Caco-2 (cell line): Measurements from ENCODE around the gene KATNB1. TPM values are rescaled to one million over a fixed set of nuclear protein-coding genes. Genes with fewer than 3 reads are reported as not detected.
A peak's percentile ranks its signal among the peaks of the same experiment; 100 is the strongest.
"Not testable (repeated sequence)": the region's sequence is repeated elsewhere in the genome, so short reads cannot be mapped to it uniquely, and the experiment has no call there.

ENCODE experiments used
- BruUV-seq: library from RNA; stranded (reverse); fragments of 400-500 nt; replicated peaks from 2 replicates; lab custom pipeline; 2021; lab: Mats Ljungman, UMichigan
- CTCF ChIA-PET: fragments of 300-600 bp; sonication (Branson Sonifier 250); formaldehyde crosslinking; loops from one replicate; lab custom pipeline; 2022; ENCODE audit warnings: antibody characterized with exemption; lab: Charles Lee
- POLR2A ChIA-PET: fragments of 300-600 bp; sonication (Branson Sonifier 250); formaldehyde crosslinking; loops from one replicate; lab custom pipeline; 2022; ENCODE audit warnings: antibody characterized with exemption; lab: Charles Lee
- DNase-seq, 2 experiments: peaks; one replicate each; pipeline versions ENCODE4 v3.0.0 to v3.0.0-alpha.2; 2020 to 2022
- H3K27me3 ChIP-seq: replicated peaks from 2 replicates; pipeline ENCODE4 v1.6.0; 2011; ENCODE audit warnings: low read length; ENCODE audit not compliant: control insufficient read depth, insufficient read depth
- H3K36me3 ChIP-seq: 2 replicates; pipeline ENCODE4 v1.5.1; 2011; ENCODE audit warnings: low read length; ENCODE audit not compliant: control insufficient read depth, insufficient read depth
- H3K4me1 ChIP-seq: fragments of 250-450 bp; sonication (Bioruptor Pico); 2 replicates; pipeline ENCODE4 v1.5.1; 2020; ENCODE audit warnings: mild to moderate bottlenecking
- H3K4me3 ChIP-seq: 2 replicates; pipeline ENCODE4 v1.5.1; 2011; ENCODE audit warnings: low read depth, mild to moderate bottlenecking, control low read depth, low read length
- H3K9me3 ChIP-seq: fragments of 250-450 bp; sonication (Bioruptor Pico); 2 replicates; pipeline ENCODE4 v1.5.1; 2020; ENCODE audit warnings: mild to moderate bottlenecking, moderate library complexity
- H3K27ac Mint-ChIP-seq: one replicate; pipeline ENCODE4 v1.8.0; 2022; ENCODE audit warnings: mixed read lengths; ENCODE audit not compliant: unreplicated experiment
- H3K27me3 Mint-ChIP-seq: one replicate; pipeline ENCODE4 v1.8.0; 2022; ENCODE audit warnings: mixed read lengths; ENCODE audit not compliant: insufficient read depth, unreplicated experiment
- H3K36me3 Mint-ChIP-seq: one replicate; pipeline ENCODE4 v1.8.0; 2022; ENCODE audit warnings: mild to moderate bottlenecking, mixed read lengths; ENCODE audit not compliant: insufficient read depth, unreplicated experiment
- H3K4me1 Mint-ChIP-seq: one replicate; pipeline ENCODE4 v1.8.0; 2022; ENCODE audit warnings: low read depth, mixed read lengths; ENCODE audit not compliant: unreplicated experiment
- H3K4me3 Mint-ChIP-seq: one replicate; pipeline ENCODE4 v1.8.0; 2022; ENCODE audit warnings: mild to moderate bottlenecking, moderate library complexity, mixed read lengths; ENCODE audit not compliant: unreplicated experiment
- H3K9me3 Mint-ChIP-seq: one replicate; pipeline ENCODE4 v1.8.0; 2022; ENCODE audit warnings: mixed read lengths; ENCODE audit not compliant: unreplicated experiment
- CTCF ChIP-seq, 2 experiments: fragments of 200-600 bp in 1 of 2; IDR thresholded peaks; 1 replicate in 1 of 2; 2 replicates in 1 of 2; pipeline versions ENCODE4 v1.5.1 to v1.8.0; 2011 to 2022; ENCODE audit warnings: antibody characterized with exemption in 1 of 2, control low read depth in 1 of 2, inconsistent platforms in 1 of 2, low read depth in 1 of 2, low read length in 1 of 2, mild to moderate bottlenecking in 1 of 2, moderate library complexity in 1 of 2; ENCODE audit not compliant: insufficient read depth in 1 of 2, severe bottlenecking in 1 of 2, unreplicated experiment in 1 of 2
- intact Hi-C: fragments of 100-400 bp; cut with micrococcal nuclease; formaldehyde crosslinking; loops from one replicate; pipeline ENCODE4 v1.10.0; 2022; ENCODE audit not compliant: unreplicated experiment
- total RNA-seq: library from RNA; stranded (reverse); gene quantifications from 2 replicates; pipeline ENCODE4 v1.2.3, GENCODE V29; 2022

The KATNB1 gene
- total RNA-seq, 1 experiment from 2014 or later, result 32.4 TPM

- TF ChIP-seq CTCF (IDR thresholded peaks at IDR 0.05; ENCODE audit: insufficient read depth in 1 of 2, low read depth in 1 of 2, low read length in 1 of 2, severe bottlenecking in 1 of 2, unreplicated experiment in 1 of 2), result peak in 1 of 2 experiments; percentile 13
- Histone ChIP-seq H3K4me1 (no peaks in the 10 kb centered on the region), H3K9me3 (0 out of 2 replicates have a peak, but pooled peaks cover under 1% of the 10 kb centered on the region), H3K36me3 (no peaks in the 10 kb centered on the region), H3K27me3 (no peaks in the 10 kb centered on the region), H3K4me3 (no peak overlapping the region)
- intact Hi-C loops, result no loop called here
- ChIA-PET POLR2A (no interaction called here), CTCF (no interaction called here)
- no TSS peak for BruUV-seq
- no peaks in the 10 kb centered on the region for H3K4me1 Mint-ChIP-seq
- no peaks in the 10 kb centered on the region for H3K9me3 Mint-ChIP-seq
- no peaks in the 10 kb centered on the region for H3K36me3 Mint-ChIP-seq
- DNase-seq, result peak in 1 of 2 experiments; percentile 23
- H3K27me3 Mint-ChIP-seq, result no peaks in the 10 kb centered on the region
- H3K4me3 Mint-ChIP-seq, result no peak overlapping the region
- H3K27ac Mint-ChIP-seq, result no peak overlapping the region
Measured at GRCh38 chr16:57727610-57728009, 8.0 kb upstream of the KATNB1 start.

DNA sequence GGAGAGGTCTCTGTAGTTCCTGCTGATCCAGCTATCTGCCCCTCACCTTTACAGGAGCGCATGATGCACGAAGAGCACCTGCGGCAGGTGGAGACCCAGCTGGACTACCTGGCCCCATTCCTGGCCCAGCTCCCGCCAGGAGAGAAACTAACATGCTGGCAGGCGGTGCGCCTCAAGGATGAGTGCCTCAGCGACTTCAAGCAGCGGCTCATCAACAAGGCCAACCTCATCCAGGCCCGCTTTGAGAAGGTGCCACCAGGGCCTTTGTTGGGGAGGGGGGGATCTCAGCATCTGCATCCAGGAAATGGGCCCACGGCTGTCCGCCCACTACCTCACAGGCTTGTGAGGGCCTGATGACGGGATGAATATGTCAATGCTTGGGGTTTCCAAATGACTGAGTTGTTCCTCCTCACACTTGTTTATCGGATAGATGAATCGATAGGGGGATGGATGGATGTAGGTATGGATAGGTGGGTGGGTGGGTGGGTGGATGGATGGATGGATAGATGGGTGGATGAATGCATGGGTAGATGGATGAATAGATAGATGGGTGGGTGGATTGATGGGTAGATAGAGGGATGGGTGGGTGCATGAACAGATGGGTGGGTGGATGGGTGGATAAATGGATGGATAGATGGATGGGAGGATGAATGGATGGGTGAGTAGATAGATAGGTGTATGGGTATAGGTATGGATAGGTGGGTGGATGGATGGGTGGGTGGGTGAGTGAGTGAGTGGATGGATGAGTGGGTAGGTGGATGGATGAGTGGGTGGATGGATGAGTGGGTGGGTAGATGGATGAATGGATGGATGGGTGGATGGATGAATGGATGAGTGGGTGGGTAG, 7.0 kb upstream of the KATNB1 start:
- no peak for TF ChIP-seq CTCF (IDR thresholded peaks at IDR 0.05; ENCODE audit: insufficient read depth in 1 of 2, low read depth in 1 of 2, low read length in 1 of 2, severe bottlenecking in 1 of 2, unreplicated experiment in 1 of 2)
- H3K4me1 Mint-ChIP-seq, result no peaks in the 10 kb centered on the region
- peak in 1 of 2 experiments; percentile 26 for DNase-seq
- Histone ChIP-seq H3K4me1 (no peaks in the 10 kb centered on the region), H3K27me3 (no peaks in the 10 kb centered on the region), H3K36me3 (no peaks in the 10 kb centered on the region), H3K4me3 (no peak overlapping the region), H3K9me3 (0 out of 2 replicates have a peak, but pooled peaks cover 4% of the 10 kb centered on the region)
- no peaks in the 10 kb centered on the region for H3K9me3 Mint-ChIP-seq
- H3K27me3 Mint-ChIP-seq, result no peaks in the 10 kb centered on the region
- intact Hi-C loops, result no loop called here
- no peak overlapping the region for H3K4me3 Mint-ChIP-seq
- CTCF ChIA-PET, result no interaction called here
- H3K36me3 Mint-ChIP-seq, result no peaks in the 10 kb centered on the region
- no peak overlapping the region for H3K27ac Mint-ChIP-seq
- POLR2A ChIA-PET, result no interaction called here
- BruUV-seq, result no TSS peak

- no peak overlapping the region for H3K4me3 ChIP-seq
- no peaks in the 10 kb centered on the region for H3K27me3 ChIP-seq
- no peaks in the 10 kb centered on the region for H3K36me3 ChIP-seq
- peaks cover under 1% of the 10 kb centered on the region; the same call in 1 of the 2 replicates for H3K4me1 ChIP-seq
- no TSS peak for BruUV-seq
- no peaks in the 10 kb centered on the region for H3K9me3 Mint-ChIP-seq
- no peak for DNase-seq
- POLR2A ChIA-PET, result no interaction called here
- 0 out of 2 replicates have a peak, but pooled peaks cover 4% of the 10 kb centered on the region for H3K9me3 ChIP-seq
- no peak for TF ChIP-seq CTCF (IDR thresholded peaks at IDR 0.05; ENCODE audit: insufficient read depth in 1 of 2, low read depth in 1 of 2, low read length in 1 of 2, severe bottlenecking in 1 of 2, unreplicated experiment in 1 of 2)
- no peaks in the 10 kb centered on the region for H3K4me1 Mint-ChIP-seq
- no peaks in the 10 kb centered on the region for H3K27me3 Mint-ChIP-seq
- no peak overlapping the region for H3K4me3 Mint-ChIP-seq
- no peaks in the 10 kb centered on the region for H3K36me3 Mint-ChIP-seq
- CTCF ChIA-PET, result no interaction called here
- intact Hi-C loops, result no loop called here
- no peak overlapping the region for H3K27ac Mint-ChIP-seq
Measured at GRCh38 chr16:57729182-57729484, 6.4 kb upstream of the KATNB1 start.

DNA sequence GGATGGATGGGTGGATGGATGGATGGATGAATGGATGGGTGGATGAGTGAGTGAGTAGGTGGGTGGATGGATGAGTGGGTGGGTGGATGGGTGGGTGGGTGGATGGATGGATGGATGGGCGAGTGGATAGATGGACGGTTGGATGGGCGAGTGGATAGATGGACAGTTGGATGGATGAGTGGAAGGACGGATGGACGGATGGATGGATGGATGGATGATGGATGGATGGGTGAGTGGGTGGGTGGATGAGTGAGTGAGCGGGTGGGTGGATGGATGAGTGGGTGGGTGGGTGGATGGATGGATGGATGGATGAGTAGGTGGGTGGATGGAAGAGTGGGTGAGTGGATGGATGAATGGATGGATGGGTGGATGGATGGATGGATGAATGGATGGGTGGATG, 5.7 kb upstream of the KATNB1 start:
- POLR2A ChIA-PET, BruUV-seq, H3K9me3 ChIP-seq, H3K4me1 Mint-ChIP-seq, H3K27me3 ChIP-seq, H3K27ac Mint-ChIP-seq, H3K4me3 ChIP-seq, H3K4me3 Mint-ChIP-seq, H3K4me1 ChIP-seq, DNase-seq, H3K36me3 Mint-ChIP-seq, H3K36me3 ChIP-seq, intact Hi-C loops, H3K27me3 Mint-ChIP-seq, H3K9me3 Mint-ChIP-seq, CTCF ChIA-PET: not testable (repeated sequence)
